Epithelial cell of prostate (primary cell): ENCODE data around the gene LITAFD.
"Not testable (repeated sequence)": the region's sequence is repeated elsewhere in the genome, so short reads cannot be mapped to it uniquely, and the experiment has no call there.

ENCODE experiments used
- DNase-seq: peaks from one replicate; pipeline ENCODE4 v3.0.0-alpha.2; 2011; ENCODE audit warnings: low read depth, low spot score
- H3K27ac ChIP-seq: fragments of 450-650 bp; 2 replicates; pipeline ENCODE4 v1.5.1; 2017; ENCODE audit warnings: mild to moderate bottlenecking

LITAFD gene

GRCh38 chr16:8869212-8869987 is 12.8 kb upstream of the LITAFD start:
- DNase-seq = no peak
- H3K27ac ChIP-seq = peak overlapping the region; percentile 76

- DNase-seq, H3K27ac ChIP-seq: not testable (repeated sequence)
Measured at GRCh38 chr16:8869988-8870241, 12.2 kb upstream of the LITAFD start.

GRCh38 chr16:8872071-8872470 is 10.1 kb upstream of the LITAFD start:
- H3K27ac ChIP-seq = peak overlapping the region; percentile 94
- no peak for DNase-seq

- H3K27ac ChIP-seq = no peak overlapping the region
- no peak for DNase-seq
Measured at GRCh38 chr16:8872967-8873865, 8.9 kb upstream of the LITAFD start.

DNA sequence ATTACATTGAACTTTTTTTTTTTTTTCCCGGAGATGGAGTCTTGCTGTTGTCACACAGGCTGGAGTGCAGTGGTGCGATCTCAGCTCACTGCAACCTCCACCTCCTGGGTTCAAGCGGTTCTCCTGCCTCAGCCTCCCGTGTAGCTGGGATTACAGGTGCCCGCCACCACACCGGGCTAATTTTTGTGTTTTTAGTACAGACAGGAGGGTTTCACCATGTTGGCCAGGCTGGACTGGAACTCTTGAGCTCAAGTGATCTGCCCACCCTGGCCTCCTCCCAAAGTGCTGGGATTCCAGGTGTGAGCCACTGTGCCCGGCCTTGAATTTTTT is 8.3 kb upstream of the LITAFD start:
- DNase-seq = not testable (repeated sequence)

DNA sequence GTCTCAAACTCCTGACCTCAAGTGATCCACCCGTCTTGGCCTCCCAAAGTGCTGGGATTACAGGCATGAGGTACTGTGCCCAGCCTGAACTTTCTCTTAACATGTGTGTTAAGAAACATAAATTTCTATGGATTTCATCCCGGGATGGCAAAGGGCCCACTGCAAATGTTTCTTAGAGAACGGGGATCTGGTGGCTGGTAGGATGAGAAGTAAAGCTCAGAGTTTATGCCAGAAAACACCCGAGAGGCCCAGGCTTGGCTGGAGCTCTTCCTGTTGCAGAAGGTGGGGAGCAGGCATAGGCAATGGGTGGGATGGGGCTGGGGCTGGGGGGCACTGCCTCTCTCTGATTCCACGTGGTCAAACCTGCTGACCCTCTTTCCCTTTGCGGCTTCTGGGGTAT is 7.8 kb upstream of the LITAFD start:
- no peak for DNase-seq
- no peak overlapping the region for H3K27ac ChIP-seq

More for the DNA sequence above, 8.3 kb upstream of the LITAFD start:
- H3K27ac ChIP-seq = not testable (repeated sequence)

GRCh38 chr16:8875317-8875716 is 6.8 kb upstream of the LITAFD start:
- not testable (repeated sequence) for DNase-seq, H3K27ac ChIP-seq

GRCh38 chr16:8877894-8878522 is 4.1 kb upstream of the LITAFD start:
- no peak for DNase-seq
- H3K27ac ChIP-seq = peak overlapping the region; percentile 80

DNA sequence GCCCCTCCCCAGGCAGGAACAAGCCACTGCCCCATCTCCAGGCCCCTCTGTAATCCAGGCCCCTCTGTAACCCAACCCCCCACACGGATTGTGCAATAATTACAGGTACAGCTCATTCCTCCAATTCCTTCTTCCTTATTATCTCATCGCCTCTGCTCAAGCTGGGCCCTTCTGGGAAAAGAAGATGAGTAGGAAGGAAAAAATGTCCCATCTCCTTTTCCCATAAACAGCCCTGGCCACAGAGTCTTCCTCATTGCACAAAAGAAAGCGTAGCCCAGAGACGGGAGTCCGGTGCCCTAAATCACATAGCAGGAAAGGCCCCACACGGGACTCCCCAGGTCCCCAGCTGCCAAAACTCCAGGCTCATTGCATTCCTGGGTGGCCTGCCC is 3.6 kb upstream of the LITAFD start:
- DNase-seq = no peak
- H3K27ac ChIP-seq = peak overlapping the region; percentile 80

DNA sequence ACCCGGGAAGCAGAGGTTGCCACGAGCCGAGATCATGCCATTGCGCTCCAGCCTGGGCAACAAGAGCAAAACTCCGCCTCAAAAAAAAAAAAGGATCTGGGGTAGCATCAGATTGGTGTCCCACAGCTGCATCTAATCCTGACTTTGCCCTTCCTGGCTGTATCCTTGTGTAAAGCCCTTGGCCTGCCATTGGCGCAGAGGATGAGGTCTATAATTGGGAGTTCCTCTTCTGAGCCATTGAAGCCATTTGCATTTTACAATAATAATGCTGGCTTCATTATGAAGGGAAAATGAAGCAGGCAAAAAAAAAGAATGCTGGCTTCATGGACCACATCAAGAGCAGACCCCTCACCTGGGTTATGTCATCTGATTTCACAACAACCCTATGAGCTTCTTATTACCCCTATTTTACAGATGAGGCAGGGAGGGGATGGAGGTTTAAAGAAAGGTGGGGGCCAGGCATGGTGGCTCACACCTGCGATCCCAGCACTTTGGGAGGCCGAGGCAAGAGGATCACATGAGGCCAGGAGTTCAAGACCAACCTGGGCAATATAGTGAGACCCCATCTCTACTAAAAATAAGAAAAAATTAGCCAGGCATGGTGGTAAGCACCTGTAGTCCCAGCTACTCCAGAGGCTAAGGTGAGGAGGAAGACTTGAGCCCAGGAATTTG is 1.2 kb upstream of the LITAFD start:
- DNase-seq = no peak
- no peak overlapping the region for H3K27ac ChIP-seq

GRCh38 chr16:8882725-8883377 is 700 bp downstream of the LITAFD start:
- no peak for DNase-seq
- no peak overlapping the region for H3K27ac ChIP-seq

DNA sequence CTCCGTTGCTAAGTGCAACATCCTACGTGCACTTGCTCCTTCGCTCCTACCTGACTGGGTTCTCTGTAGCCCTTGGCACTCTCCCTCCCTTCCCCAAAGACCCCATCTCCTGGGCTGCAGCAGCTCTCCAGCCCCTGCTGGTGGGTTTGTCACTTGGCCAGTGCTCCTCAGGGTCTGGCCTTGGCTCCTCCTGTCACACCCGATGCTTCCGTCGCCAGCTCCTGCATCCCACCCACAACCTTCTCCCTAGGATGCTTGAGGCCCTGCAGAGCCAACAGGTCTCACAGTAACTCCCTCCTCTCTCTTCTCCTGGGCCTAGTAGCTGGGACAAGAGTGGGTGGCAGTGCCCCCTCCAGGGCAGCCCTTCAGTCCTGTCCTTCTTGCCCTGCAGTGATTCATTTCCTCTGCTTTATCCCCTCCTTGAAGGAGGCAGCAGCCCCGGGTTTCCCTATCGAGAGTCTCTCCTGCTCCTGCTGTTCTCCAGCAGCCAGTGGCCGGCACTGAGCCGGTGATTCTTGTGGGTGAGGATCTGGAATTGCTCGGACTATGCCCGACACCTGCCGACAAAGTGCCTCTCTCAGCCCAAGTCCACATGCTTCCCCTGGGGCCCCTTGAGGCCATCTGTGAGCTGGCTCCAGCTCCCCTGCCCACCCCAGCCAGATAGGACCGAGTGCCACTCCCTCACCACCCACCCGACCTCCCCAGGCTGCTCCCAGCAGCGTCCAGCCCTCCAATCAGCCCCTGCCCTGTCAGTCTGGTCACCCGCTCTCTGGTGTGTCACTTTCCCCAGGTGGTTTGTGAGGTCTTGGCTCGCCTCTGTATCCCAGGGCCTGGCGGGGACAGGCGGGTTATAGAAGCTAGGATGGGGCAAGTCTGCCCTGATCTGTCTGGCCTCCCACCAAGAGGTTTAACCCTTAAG is 3.8 kb downstream of the LITAFD start:
- DNase-seq = no peak
- peak overlapping the region; percentile 16 for H3K27ac ChIP-seq

GRCh38 chr16:8886593-8887430 is 4.7 kb downstream of the LITAFD start:
- no peak for DNase-seq
- peak overlapping the region; percentile 16 for H3K27ac ChIP-seq

- H3K27ac ChIP-seq = no peak overlapping the region
- no peak for DNase-seq
Measured at GRCh38 chr16:8887431-8887765, 5.2 kb downstream of the LITAFD start.

DNA sequence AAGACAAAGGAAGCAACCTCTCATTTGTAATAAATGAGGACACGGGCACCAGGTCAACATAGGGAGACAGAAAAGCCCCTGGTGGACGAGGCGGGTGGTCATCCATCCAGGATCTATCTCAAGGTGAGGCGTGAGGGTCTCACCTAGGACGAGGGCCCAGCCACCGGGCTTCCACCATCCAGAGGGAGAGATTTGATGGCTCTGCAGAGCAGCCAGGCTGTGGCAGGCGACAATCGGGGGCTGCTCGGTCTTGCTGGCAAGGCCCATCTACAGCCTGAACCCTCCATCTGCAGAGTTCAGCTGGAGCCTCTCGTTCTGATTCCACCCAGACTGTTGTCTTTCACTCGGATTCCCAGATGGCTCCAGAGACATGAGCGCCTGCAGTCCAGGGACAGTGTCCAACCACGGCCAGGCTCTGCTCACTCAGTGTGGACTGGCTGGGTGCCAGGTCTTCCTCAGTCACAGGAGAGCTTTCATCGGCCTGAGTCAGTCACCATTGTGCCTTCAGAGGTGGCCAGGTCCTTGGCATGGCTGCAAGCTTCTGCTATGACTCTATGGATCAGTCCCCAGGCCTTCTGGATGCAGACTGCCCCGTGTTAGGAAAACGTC is 5.9 kb downstream of the LITAFD start:
- no peak for DNase-seq
- no peak overlapping the region for H3K27ac ChIP-seq

- DNase-seq = no peak
- no peak overlapping the region for H3K27ac ChIP-seq
Measured at GRCh38 chr16:8888951-8889892, 7.1 kb downstream of the LITAFD start.
